ENCODE results near the gene CSRP3.

DNA sequence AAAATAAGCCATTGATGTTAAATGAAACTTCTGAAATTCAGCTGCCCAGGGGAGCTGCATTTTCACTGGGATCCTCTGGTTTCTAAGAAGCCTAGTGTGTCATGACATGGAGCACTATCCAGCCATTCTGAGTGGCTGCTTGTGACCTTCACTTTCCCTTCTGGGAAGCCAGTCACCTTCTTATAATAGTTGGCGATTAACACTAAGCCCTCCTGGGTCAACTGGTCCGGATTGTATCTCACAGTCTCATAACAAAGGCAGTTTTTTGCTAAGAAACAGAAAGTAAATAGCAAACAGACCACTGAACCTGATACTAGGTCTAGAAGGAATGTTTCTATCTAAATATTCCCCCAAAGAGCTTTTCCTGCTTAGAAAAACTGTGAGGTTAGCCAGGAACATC, 7.9 kb downstream of the CSRP3 start:
- TF ChIP-seq, protein P1, sequence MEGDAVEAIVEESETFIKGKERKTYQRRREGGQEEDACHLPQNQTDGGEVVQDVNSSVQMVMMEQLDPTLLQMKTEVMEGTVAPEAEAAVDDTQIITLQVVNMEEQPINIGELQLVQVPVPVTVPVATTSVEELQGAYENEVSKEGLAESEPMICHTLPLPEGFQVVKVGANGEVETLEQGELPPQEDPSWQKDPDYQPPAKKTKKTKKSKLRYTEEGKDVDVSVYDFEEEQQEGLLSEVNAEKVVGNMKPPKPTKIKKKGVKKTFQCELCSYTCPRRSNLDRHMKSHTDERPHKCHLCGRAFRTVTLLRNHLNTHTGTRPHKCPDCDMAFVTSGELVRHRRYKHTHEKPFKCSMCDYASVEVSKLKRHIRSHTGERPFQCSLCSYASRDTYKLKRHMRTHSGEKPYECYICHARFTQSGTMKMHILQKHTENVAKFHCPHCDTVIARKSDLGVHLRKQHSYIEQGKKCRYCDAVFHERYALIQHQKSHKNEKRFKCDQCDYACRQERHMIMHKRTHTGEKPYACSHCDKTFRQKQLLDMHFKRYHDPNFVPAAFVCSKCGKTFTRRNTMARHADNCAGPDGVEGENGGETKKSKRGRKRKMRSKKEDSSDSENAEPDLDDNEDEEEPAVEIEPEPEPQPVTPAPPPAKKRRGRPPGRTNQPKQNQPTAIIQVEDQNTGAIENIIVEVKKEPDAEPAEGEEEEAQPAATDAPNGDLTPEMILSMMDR (IDR thresholded peaks at IDR 0.05; ENCODE audit: insufficient read depth, low read length, poor library complexity, severe bottlenecking): no peak
- TF ChIP-seq EZH2phosphoT487 (conservative IDR thresholded peaks at IDR 0.05; ENCODE audit: low read length): no peak

Data from SU-DHL-6 (cell line).